Measurements from ENCODE around the gene CNGA3.

The CNGA3 gene

DNA sequence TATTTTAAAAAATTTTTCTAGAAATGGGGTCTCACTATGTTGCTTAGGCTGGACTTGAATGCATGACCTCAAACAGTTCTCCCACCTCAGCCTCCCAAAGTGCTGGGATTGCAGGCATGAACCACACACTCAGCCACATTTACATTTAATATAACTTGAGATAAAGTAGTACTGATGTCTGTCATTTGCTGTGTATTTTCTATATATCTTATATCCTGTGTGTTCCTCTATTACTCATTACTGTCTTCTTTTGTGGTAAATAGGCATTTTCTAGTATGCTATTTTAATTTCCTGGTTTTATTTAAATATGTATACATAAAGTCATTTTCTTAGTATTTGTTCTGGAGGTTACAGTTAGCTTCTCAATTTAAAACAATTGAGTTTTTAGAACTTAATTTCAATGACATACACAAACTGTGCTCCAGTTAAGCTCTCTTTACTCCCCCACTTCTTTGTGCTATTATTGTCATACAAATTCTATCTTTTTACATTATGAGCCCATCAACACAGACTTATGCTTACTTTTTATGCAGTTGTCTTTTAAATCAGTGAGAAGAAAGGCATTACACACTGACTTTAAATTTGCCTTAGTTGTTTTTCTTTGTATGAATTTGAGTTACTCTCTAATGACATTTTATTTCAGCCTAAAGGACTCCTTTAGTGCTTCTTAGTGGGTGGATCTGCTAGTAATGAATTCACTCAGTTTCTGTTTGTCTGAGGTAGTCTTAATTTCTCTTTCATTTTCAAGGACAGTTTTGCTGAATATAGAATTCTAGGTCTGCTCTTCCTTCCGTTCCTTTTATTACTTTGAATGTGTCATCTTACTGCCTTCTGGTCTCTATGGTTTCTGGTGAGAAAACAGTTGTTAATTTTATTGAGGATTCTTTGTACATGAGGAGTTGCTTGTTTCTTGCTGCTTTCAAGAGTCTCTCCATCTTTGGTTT is 92.2 kb downstream of the CNGA3 start:
- no peak for DNase-seq (ENCODE audit: low read depth, low spot score)

DNA sequence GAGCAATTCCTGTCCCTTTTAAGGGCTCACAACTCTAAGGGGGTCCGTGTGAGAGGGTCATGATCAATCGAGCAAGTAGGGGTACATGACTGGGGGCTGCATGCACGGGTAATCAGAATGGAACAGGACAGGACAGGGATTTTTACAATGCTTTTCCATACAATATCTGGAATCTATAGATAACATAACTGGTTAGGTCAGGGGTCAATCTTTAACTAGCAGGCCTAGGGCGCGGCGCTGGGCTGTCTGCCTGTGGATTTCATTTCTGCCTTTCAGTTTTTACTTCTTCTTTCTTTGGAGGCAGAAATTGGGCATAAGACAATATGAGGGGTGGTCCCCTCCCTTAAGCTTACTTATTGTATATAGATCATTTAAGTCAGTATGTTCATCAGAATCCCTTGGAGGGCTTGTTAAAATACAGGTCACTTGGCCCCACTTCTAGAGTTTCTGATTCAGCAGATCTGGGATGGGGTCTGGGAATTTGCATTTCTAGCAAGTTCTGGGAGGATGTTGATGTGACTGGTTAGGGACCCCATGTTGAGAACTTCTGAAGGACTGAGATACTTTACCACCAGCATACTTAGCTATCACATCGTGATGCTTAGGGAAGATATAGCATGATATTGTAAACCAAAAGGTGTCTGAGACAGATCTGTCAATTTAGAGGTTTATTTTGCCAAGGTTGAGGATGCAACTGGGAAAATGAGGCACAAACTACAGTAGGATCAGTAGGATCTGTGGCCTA is 95.6 kb downstream of the CNGA3 start:
- no peak for DNase-seq (ENCODE audit: low read depth, low spot score)

DNA sequence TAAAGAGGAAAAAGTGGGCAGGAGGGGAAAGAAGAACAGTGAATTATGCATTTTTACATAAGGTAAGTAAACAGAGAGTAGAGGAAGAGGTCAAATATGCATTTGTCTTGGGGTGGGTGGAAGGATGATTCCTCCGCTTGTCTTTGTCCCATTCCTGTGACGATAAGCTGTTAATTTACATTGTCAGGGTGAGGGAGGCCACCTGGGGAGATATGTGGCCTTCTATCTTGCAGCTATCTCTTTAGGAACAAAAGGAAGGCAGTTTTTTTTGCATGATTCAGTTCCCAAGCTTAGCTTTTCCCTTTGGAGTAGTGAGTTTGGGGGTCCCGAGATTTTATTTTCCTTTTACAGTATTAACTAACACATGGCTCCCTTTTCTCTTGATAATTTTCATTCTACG is 96.2 kb downstream of the CNGA3 start:
- no peak for DNase-seq (ENCODE audit: low read depth, low spot score)

DNA sequence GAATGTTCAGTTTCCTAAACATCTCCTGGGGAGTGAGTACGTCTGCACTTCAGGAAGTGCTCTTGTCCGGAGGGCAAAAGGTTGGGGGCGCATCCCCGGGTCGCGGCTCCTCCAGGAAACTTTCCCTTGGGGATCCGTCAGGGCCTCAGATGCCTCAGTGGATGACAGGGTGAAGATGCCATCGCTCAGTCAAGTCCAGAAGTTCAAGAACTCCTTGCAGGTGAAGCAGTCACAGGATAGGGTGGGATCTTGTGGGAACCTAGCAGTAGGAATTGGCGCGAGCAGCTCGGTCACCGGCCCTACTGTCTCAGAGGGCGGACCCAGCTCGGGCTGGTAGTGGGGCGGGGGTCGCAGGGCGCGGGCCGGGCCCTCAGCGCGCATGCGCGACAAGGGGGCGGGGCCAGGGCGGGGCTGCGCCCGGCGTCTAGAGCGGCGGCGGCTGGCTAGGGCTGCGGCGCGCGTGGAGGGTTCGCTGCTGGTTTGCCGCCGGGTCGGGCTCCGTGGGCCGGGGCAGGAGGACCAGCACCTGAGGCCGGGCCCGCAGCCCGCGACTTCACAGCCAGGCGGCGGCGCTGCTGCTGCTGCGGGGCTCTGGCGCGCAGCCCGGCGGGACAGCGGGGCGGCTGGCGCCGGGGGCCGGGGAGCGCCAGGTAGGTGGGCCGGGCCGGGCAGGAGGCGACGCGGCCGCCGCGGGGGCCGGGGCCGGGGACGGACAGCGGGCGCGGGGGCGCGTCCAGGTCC is 98.3 kb downstream of the CNGA3 start, which contains the start of gene INPP4A:
Gene INPP4A, plus strand, starts transcription at position 423 of the 741 bp plus-strand sequence. CDS start 75,191 bp downstream, outside the sequence.
- DNase-seq (ENCODE audit: low read depth, low spot score): no peak

DNA sequence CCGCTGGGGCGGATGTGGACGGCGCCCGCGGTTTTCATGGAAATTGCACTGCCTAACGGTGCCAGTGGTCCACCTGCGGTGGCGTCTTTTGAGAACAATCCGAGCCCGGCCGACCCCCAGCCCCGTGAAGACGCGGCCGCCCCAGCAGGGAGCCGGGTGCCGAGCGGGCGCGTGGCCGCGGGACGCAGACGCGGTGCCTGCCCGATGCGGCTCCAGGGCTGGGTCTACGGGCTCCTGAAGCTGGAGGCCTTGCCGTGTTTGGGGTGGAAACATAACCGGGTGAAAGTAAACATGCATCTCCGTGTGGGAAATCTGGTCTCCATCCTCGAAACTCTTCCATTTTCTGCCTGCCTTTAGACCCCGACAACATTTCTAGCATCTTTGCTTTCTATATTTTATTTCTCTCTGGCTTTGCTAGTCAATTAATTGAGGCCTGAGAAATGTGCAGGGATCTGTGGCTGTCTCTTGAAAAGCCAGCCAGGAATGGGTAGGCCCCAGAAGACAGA is 99.0 kb downstream of the CNGA3 start:
- DNase-seq (ENCODE audit: low read depth, low spot score): no peak

DNA sequence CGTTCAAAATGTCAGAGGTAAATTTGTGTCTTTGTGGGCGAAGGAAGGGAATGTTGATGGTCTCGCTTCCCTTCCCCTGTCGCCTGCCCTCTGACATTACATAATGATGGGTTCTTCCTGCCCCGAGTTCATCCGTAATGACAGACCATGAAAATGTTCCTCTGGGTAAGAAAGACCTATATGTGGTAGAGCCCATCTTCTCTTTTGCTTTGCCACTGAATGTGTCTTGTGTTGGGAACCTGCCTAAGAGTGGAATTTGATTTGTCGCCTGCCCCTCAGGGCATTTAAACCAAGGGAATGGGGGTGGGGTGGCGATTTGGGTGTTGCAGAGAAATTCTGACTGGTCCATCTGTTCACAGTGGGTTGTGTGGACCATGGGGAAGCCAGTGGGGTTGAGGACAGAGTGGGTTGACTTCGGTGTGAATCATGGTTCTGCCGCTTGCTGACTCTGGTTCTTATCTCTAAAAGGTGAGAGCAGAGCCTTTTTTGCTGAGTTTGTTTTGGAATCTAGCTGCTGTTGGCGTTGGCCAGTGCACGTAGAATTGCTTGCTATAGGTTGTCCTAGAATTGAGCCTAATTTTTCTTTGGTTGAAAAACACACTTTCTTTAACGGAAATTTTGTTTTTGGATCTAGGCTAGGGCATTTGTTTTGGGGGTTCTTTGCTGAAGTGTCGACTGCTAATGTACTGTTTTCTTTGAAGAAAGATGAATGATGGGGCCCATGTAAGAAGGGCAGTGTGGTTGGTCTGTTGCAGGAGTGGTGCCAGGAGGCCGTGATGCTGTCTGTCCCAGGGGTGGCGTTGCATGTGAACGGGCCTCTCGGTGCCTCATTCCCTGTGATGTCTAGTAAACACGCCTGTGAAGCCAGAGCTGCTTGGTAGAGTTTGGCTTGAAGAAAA is 99.7 kb downstream of the CNGA3 start:
- DNase-seq (ENCODE audit: low read depth, low spot score): no peak

DNA sequence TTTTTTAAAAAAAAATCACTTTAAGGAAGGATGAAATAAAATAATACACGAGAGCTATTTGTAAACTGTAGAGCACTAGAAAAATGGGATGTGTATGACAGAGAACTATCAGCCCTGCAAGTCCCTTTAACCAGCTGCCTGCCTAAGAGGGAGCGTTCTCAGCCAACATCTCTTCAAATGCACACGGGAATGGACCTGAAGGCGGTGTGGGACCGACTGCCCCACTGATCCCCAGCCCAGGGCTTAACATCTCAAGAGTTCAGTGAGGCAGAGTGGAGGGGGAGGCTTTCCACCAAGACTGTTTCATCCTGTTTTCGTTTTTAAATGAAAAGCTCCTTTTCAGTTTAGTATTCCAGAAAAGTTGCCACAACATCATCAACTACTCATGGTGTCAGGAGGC is 100.6 kb downstream of the CNGA3 start:
- no peak for DNase-seq (ENCODE audit: low read depth, low spot score)
